GM23248 (cell line): ENCODE data around the gene GADD45B.

Experiments
- EZH2 ChIP-seq: fragments of 200-600 bp; sonication (generic); IDR thresholded peaks from 2 replicates; pipeline ENCODE4 v1.6.1; 2018; ENCODE audit warnings: antibody characterized with exemption, mild to moderate bottlenecking; ENCODE audit not compliant: insufficient read depth, poor library complexity, severe bottlenecking
- EZH2phosphoT487 ChIP-seq: fragments of 200-600 bp; sonication (generic); IDR thresholded peaks from 2 replicates; pipeline ENCODE4 v1.6.1; 2018; ENCODE audit warnings: antibody characterized with exemption, moderate library complexity, mild to moderate bottlenecking, low read depth; ENCODE audit not compliant: insufficient read depth

- no peak for TF ChIP-seq EZH2phosphoT487
- no peak for TF ChIP-seq EZH2
Observed at GRCh38 chr19:2488405-2488941, 12.5 kb downstream of the GADD45B start.
